Activated CD4-positive, alpha-beta memory T cell treated with anti-CD3 and anti-CD28 coated beads for 36 hours (primary cell): ENCODE results near the gene NECAB2. TPM values are rescaled to one million over a fixed set of nuclear protein-coding genes. Genes with fewer than 3 reads are reported as not detected.

ENCODE experiments used
- CTCF ChIA-PET: fragments of 350-600 bp; sonication (Branson Sonifier 250); formaldehyde crosslinking; loops from one replicate; lab custom pipeline; 2021; ENCODE audit warnings: antibody characterized with exemption, inconsistent platforms; lab: Charles Lee
- POLR2A ChIA-PET: fragments of 350-600 bp; sonication (Branson Sonifier 250); formaldehyde crosslinking; loops from one replicate; lab custom pipeline; 2021; ENCODE audit warnings: antibody characterized with exemption; lab: Charles Lee
- DNase-seq: peaks from one replicate; pipeline ENCODE4 v3.0.0-alpha.2; 2020
- H3K27ac Mint-ChIP-seq: one replicate; pipeline ENCODE4 v1.8.0; 2021; ENCODE audit warnings: mixed read lengths
- H3K27me3 Mint-ChIP-seq: one replicate; pipeline ENCODE4 v1.8.0; 2021; ENCODE audit warnings: mixed read lengths
- H3K36me3 Mint-ChIP-seq: one replicate; pipeline ENCODE4 v1.8.0; 2021; ENCODE audit warnings: mixed read lengths
- H3K4me1 Mint-ChIP-seq: one replicate; pipeline ENCODE4 v1.8.0; 2021; ENCODE audit warnings: low read depth, mixed read lengths
- H3K4me3 Mint-ChIP-seq: one replicate; pipeline ENCODE4 v1.8.0; 2021; ENCODE audit warnings: mild to moderate bottlenecking, mixed read lengths
- H3K9me3 Mint-ChIP-seq: one replicate; pipeline ENCODE4 v1.8.0; 2021; ENCODE audit warnings: mixed read lengths
- intact Hi-C: fragments of 100-400 bp; cut with micrococcal nuclease; formaldehyde crosslinking; loops from one replicate; pipeline ENCODE4 v1.15.1; 2023
- total RNA-seq, 2 experiments: library from RNA; stranded (reverse); gene quantifications; one replicate each; pipeline ENCODE4 v1.2.3, GENCODE V29; 2021

The NECAB2 gene
- total RNA-seq, 2 experiments from 2014 or later = not detected

- Mint-ChIP-seq H3K4me3 (no peak overlapping the region), H3K36me3 (no peaks in the 10 kb centered on the region), H3K27me3 (peaks cover 12% of the 10 kb centered on the region), H3K4me1 (peaks cover 11% of the 10 kb centered on the region), H3K27ac (no peak overlapping the region), H3K9me3 (no peaks in the 10 kb centered on the region)
- DNase-seq = no peak
- ChIA-PET CTCF (no interaction called here), POLR2A (no interaction called here)
- intact Hi-C loops = no loop called here
Measured at GRCh38 chr16:84041881-84042280, 73.8 kb downstream of the NECAB2 start.

DNA sequence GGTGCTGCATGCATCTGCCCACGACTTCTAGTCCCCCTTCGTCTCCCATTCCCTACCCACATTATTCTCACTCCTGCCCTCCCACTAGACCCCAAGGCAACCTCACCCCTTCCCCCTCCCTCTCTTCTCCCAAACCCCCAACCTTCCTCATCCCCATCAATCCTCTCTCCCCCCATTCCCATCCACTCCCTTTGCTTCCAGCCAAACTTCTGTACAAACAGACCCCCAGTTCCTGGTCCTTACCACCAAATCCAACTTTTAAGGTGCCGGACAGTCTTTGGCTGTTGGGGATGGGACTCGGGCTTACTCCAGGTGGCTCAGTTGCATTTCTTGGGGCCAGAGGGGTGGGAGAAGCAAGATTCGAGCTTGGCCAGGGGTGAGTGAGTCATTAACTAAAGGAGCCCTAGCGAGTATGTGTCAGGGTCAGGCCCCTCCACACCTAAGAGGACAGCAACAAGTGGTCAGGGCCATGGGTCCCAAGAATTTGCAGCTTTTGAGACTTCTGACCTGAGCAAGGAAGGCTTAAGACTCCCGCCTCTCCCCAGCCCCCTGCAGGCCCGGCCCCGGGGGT, 74.3 kb downstream of the NECAB2 start, which contains the start of gene SLC38A8:
Gene SLC38A8, minus strand, starts transcription at position 488 of the 571 bp plus-strand sequence. CDS start 638 bp downstream, outside the sequence.
- H3K9me3 Mint-ChIP-seq = no peaks in the 10 kb centered on the region
- POLR2A ChIA-PET = no interaction called here
- no peak within 1 kb of the TSS for H3K27ac Mint-ChIP-seq
- no peak within 1 kb of the TSS for H3K4me3 Mint-ChIP-seq
- peaks cover 12% of the 10 kb centered on the region for H3K27me3 Mint-ChIP-seq
- DNase-seq = no peak
- intact Hi-C loops = no loop called here
- peaks cover 11% of the 10 kb centered on the region for H3K4me1 Mint-ChIP-seq
- H3K36me3 Mint-ChIP-seq = peaks cover 1% of the 10 kb centered on the region
- CTCF ChIA-PET = interaction anchor here (1.0 kb wide), 1 partner anchor 42 kb away, joined by 3 read pairs; no protein-coding TSS in a partner anchor

DNA sequence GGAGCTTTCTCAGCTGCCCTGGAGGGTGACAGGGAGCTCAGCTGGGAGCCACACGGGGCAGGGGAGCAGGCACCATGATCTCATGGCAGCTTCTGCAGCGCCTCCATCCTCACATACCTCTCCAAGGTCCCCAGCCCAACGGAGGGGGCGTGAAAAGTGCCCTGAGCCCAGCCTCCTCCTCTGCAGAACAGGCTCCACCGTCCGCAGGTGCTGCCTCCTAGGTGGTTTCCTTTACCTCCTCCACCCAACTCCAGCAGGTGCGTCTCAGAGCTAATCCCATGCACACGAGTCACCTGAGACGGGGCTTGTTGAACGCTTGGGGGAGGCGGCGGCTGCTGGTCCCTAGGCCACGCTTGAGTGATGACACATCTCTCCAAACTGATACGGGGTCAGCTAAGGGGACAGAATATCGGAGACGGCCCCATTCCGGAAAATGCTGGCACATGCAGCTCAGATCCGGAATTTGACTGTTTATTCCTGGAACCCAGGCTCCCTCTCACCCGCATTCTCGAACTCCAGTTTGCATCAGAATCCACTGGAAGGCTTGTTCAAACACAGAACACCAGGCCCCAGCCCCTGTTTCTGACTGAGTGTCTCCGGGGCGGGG, 74.9 kb downstream of the NECAB2 start:
- H3K36me3 Mint-ChIP-seq = peaks cover 1% of the 10 kb centered on the region
- H3K27me3 Mint-ChIP-seq = peaks cover 12% of the 10 kb centered on the region
- DNase-seq = no peak
- H3K4me1 Mint-ChIP-seq = peaks cover 11% of the 10 kb centered on the region
- intact Hi-C loops = no loop called here
- no peak overlapping the region for H3K27ac Mint-ChIP-seq
- no peaks in the 10 kb centered on the region for H3K9me3 Mint-ChIP-seq
- POLR2A ChIA-PET = no interaction called here
- no peak overlapping the region for H3K4me3 Mint-ChIP-seq
- CTCF ChIA-PET = interaction anchor here (1.0 kb wide), 1 partner anchor 42 kb away, joined by 3 read pairs; no protein-coding TSS in a partner anchor

GRCh38 chr16:84043486-84044117, 75.6 kb downstream of the NECAB2 start:
- ChIA-PET POLR2A (no interaction called here), CTCF (interaction anchor here (1.0 kb wide), 1 partner anchor 41 kb away, joined by 3 read pairs; no protein-coding TSS in a partner anchor)
- Mint-ChIP-seq H3K4me3 (no peak overlapping the region), H3K4me1 (peaks cover 11% of the 10 kb centered on the region), H3K27me3 (peaks cover 12% of the 10 kb centered on the region), H3K9me3 (no peaks in the 10 kb centered on the region), H3K27ac (no peak overlapping the region), H3K36me3 (peaks cover 1% of the 10 kb centered on the region)
- intact Hi-C loops = no loop called here
- DNase-seq = no peak

DNA sequence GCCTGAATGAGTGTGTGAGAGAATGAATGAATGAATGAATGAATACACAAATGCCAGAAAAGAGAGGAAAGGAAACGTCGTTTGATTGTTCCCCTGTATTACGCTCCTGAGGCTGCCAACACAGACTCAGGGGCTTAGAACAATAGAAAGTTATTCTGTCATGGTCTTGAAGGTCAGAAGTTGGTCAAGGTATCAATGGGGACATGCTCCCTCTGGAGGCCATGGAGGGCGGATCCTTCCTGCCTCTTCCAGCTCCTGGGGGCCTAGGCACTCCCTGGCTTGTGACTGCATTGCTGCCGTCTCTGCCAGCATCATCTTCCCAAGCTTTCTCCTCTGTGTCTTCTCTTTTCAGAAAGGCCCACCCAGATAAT, 76.1 kb downstream of the NECAB2 start:
- intact Hi-C loops = no loop called here
- Mint-ChIP-seq H3K4me3 (no peak overlapping the region), H3K27ac (no peak overlapping the region), H3K36me3 (peaks cover 1% of the 10 kb centered on the region), H3K27me3 (peaks cover 12% of the 10 kb centered on the region), H3K9me3 (no peaks in the 10 kb centered on the region), H3K4me1 (peaks cover 11% of the 10 kb centered on the region)
- ChIA-PET POLR2A (no interaction called here), CTCF (no interaction called here)
- DNase-seq = no peak

GRCh38 chr16:84045001-84045817, 77.2 kb downstream of the NECAB2 start:
- Mint-ChIP-seq H3K9me3 (no peaks in the 10 kb centered on the region), H3K27ac (no peak overlapping the region), H3K27me3 (peaks cover 12% of the 10 kb centered on the region), H3K36me3 (peaks cover 1% of the 10 kb centered on the region), H3K4me3 (no peak overlapping the region), H3K4me1 (peaks cover 11% of the 10 kb centered on the region)
- ChIA-PET CTCF (interaction anchor here (0.9 kb wide), 1 partner anchor 91 kb away, joined by 3 read pairs; no protein-coding TSS in a partner anchor), POLR2A (no interaction called here)
- DNase-seq = no peak
- intact Hi-C loops = no loop called here

DNA sequence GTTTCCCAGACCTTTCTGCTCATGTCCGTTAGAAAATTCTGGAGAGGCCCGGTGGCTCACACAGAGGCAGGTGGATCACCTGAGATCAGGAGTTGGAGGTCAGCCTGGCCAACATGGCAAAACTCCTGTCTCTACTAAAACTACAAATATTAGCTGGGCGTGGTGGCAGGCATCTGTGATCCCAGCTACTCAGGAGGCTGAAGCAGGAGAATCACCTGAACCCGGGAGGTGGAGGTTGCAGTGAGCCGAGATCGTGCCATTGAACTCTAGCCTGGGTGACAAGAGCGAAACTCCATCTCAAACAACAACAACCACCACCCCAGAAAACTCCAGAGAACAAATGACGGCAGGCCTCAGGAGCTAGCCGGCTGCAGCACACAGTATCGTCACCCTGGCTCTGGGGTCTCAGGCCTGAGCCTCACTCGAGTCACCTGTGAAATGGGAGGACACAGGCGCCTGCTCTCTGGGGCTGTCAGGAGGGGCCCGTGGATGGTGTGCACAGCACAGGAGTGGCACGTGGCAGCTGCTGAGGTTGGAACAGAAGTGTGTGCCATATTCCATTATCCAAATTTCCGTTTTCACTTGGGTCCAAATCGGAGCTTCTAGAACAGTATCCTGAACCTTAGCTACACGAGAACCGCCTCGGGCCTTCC, 77.9 kb downstream of the NECAB2 start:
- no peak for DNase-seq
- intact Hi-C loops = no loop called here
- POLR2A ChIA-PET = no interaction called here
- CTCF ChIA-PET = no interaction called here
- Mint-ChIP-seq H3K27me3 (peaks cover 12% of the 10 kb centered on the region), H3K4me3 (no peak overlapping the region), H3K4me1 (peaks cover 11% of the 10 kb centered on the region), H3K9me3 (no peaks in the 10 kb centered on the region), H3K27ac (no peak overlapping the region), H3K36me3 (peaks cover 1% of the 10 kb centered on the region)

DNA sequence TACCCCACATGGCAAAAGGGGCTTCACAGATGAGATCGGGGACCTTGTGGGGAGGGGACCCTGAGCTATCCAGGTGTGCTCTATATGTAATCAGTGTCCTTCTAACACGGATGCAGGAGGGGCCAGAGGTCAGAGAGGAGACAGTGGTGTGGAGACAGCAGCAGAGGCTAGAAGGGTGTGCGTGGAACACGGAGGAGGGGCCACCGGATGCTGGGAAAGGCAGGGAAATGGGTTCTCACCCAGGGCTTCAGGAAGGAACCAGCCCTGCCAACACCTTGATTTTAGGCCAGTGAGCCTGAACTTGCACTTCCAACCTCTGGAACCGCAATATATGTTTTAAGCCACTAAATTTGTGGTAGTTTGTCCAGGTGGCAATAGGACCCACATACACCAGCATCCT, 79.2 kb downstream of the NECAB2 start:
- H3K4me3 Mint-ChIP-seq = no peak overlapping the region
- ChIA-PET POLR2A (no interaction called here), CTCF (interaction anchor here (1.6 kb wide), 1 partner anchor 94 kb away, joined by 4 read pairs; the partner anchor contains the start of gene OSGIN1)
- H3K9me3 Mint-ChIP-seq = no peaks in the 10 kb centered on the region
- peaks cover 11% of the 10 kb centered on the region for H3K27me3 Mint-ChIP-seq
- intact Hi-C loops = no loop called here
- peaks cover 1% of the 10 kb centered on the region for H3K36me3 Mint-ChIP-seq
- peaks cover 11% of the 10 kb centered on the region for H3K4me1 Mint-ChIP-seq
- no peak for DNase-seq
- no peak overlapping the region for H3K27ac Mint-ChIP-seq

- Mint-ChIP-seq H3K36me3 (peaks cover 5% of the 10 kb centered on the region), H3K27ac (no peak overlapping the region), H3K4me1 (peaks cover 11% of the 10 kb centered on the region), H3K9me3 (no peaks in the 10 kb centered on the region), H3K27me3 (peaks cover 11% of the 10 kb centered on the region), H3K4me3 (no peak overlapping the region)
- intact Hi-C loops = no loop called here
- CTCF ChIA-PET = interaction anchor here (1.6 kb wide), 1 partner anchor 94 kb away, joined by 4 read pairs; the partner anchor contains the start of gene OSGIN1
- POLR2A ChIA-PET = no interaction called here
- DNase-seq = no peak
Measured at GRCh38 chr16:84047626-84048025, 79.6 kb downstream of the NECAB2 start.

GRCh38 chr16:84048270-84048669, 80.2 kb downstream of the NECAB2 start:
- Mint-ChIP-seq H3K4me1 (peaks cover 11% of the 10 kb centered on the region), H3K36me3 (peaks cover 12% of the 10 kb centered on the region), H3K27ac (no peak overlapping the region), H3K4me3 (no peak overlapping the region), H3K9me3 (no peaks in the 10 kb centered on the region), H3K27me3 (peaks cover 11% of the 10 kb centered on the region)
- ChIA-PET POLR2A (no interaction called here), CTCF (interaction anchor here (1.6 kb wide), 1 partner anchor 95 kb away, joined by 4 read pairs; the partner anchor contains the start of gene OSGIN1)
- no peak for DNase-seq
- intact Hi-C loops = no loop called here

GRCh38 chr16:84048871-84049270, 80.8 kb downstream of the NECAB2 start:
- H3K4me3 Mint-ChIP-seq = no peak overlapping the region
- peaks cover 17% of the 10 kb centered on the region for H3K36me3 Mint-ChIP-seq
- CTCF ChIA-PET = no interaction called here
- no peaks in the 10 kb centered on the region for H3K9me3 Mint-ChIP-seq
- intact Hi-C loops = no loop called here
- H3K27ac Mint-ChIP-seq = no peak overlapping the region
- no peak for DNase-seq
- peaks cover 5% of the 10 kb centered on the region for H3K4me1 Mint-ChIP-seq
- POLR2A ChIA-PET = no interaction called here
- H3K27me3 Mint-ChIP-seq = peaks cover 6% of the 10 kb centered on the region
